HFF-Myc (cell line): ENCODE data around the gene PCED1A.
"Not testable (repeated sequence)": the region's sequence is repeated elsewhere in the genome, so short reads cannot be mapped to it uniquely, and the experiment has no call there.

ENCODE experiments used
- DNase-seq: peaks from one replicate; pipeline ENCODE4 v3.0.0-alpha.2; 2011; ENCODE audit warnings: low read depth; ENCODE audit errors: extremely low read depth
- H3K4me3 ChIP-seq: replicated peaks from 2 replicates; pipeline ENCODE4 v1.5.1; 2011; ENCODE audit warnings: low read depth, mild to moderate bottlenecking, control low read depth, low read length
- TF ChIP-seq, protein P1 (sequence below): IDR thresholded peaks from 2 replicates; pipeline ENCODE4 v1.5.1; 2012; ENCODE audit warnings: mild to moderate bottlenecking, low read depth, low read length, control low read depth; ENCODE audit errors: missing control alignments

PCED1A gene

DNA sequence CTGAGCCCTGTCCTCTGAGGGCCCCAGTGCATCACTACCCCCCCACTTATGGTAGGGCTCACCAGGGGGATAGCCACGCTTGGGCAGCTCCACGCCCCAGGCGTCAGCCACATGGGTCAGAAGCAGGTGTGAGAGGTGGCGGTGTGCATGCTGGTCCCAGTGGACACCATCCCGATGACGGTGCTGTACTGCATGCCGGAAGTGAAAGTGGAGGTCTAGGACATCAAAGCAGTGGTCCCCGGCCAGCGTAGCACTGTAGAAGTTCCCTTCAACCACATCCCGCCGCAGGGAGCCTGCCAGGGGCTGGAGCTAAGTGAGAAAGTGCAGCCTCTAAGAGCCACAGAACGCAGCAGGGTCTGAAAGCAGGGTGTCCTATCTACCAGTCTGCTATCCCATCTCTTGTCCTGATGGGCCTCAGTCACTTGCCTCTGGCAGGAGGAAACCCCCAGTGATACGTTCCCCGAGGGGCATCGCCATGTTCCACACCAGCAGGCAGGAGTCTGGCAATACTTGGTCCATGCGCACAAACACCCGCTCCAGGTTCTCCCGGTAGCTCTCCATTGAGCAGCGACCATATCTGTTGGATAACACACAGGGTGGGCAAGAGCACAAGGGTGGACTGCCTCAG lies 2.2 kb downstream of the PCED1A start:
- TF ChIP-seq, protein P1, sequence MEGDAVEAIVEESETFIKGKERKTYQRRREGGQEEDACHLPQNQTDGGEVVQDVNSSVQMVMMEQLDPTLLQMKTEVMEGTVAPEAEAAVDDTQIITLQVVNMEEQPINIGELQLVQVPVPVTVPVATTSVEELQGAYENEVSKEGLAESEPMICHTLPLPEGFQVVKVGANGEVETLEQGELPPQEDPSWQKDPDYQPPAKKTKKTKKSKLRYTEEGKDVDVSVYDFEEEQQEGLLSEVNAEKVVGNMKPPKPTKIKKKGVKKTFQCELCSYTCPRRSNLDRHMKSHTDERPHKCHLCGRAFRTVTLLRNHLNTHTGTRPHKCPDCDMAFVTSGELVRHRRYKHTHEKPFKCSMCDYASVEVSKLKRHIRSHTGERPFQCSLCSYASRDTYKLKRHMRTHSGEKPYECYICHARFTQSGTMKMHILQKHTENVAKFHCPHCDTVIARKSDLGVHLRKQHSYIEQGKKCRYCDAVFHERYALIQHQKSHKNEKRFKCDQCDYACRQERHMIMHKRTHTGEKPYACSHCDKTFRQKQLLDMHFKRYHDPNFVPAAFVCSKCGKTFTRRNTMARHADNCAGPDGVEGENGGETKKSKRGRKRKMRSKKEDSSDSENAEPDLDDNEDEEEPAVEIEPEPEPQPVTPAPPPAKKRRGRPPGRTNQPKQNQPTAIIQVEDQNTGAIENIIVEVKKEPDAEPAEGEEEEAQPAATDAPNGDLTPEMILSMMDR: no peak
- H3K4me3 ChIP-seq: no peak overlapping the region
- no peak for DNase-seq

DNA sequence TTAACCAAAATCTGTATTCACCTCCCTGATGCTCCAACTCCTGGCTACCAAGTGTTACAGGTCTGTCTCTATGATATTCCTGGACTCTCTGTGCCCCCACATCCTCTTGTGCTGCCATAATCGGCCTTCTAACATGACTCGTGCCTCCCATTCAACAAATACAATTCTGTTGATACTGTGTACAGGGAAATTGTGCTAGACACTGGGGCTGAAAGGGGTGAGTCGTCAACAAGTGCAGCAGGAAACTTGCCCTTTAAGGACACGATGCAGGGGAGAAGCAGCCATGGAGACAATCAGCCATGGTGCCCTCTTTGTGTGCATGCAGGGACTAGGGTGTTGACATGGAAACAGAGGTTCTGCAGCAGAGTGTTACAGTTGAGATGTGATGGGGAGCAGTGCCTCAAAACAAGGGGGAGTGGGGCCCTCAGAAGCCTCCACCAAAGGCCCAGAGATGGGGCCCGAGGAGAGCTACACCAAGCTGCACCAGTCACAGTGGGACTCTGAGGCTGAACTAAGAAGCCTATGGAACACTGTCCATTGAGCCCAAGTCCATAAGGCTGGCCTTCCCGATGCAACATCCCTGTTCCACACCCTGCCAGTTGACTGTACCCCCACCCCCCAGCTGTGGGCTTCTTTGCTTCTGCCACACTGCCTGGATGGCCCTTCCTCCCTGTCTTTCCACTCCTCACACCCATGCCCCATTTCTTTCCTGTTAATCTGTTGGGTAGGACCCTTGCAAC lies 3.1 kb downstream of the PCED1A start:
- no peak for DNase-seq
- TF ChIP-seq, protein P1: no peak

DNA sequence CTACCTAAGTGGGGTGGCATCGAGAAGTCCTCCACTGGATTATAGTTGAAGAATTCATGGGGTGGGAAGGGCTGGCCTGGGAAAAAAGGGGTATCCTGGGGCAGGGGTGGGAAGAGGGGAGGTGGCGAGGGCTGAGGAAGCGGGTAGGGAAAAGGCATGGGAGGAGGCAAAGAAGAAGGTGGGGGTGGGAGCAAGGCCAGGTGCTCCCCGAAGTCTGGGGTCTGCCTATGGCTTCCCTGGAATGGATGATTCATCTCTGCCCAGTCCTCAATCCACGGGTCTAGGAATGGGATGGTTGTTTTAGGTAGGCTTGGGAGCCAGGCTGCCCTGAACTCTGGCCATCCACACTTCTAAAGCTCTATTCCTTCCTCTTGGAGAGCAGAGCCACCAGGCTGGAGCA lies 4.4 kb downstream of the PCED1A start:
- TF ChIP-seq, protein P1: no peak
- H3K4me3 ChIP-seq: no peak overlapping the region
- no peak for DNase-seq

More for the DNA sequence above, 3.1 kb downstream of the PCED1A start:
- H3K4me3 ChIP-seq: no peak overlapping the region

DNA sequence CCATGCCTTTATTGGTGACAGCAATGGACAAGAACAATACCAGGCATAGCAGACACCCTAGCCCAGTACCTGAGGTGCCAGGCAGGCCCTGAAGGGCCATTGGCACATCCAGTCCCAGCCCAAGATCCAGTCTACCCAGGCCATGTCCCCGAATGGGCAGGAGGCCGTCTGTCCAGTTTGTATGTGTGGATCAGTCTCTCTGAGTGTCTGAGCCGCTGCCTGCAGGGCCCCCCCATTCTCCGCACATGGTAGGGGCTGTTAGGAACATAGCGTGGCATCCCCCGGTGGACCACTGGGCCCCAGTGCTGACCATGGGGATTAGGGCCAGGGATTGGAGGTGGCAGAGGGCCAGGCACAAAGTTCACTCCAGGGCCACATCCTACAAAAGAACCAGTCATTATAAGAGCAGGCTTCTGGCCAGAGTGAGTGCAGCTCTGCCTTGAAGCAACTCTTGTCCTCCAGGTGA lies 5.1 kb downstream of the PCED1A start:
- H3K4me3 ChIP-seq: no peak overlapping the region
- TF ChIP-seq, protein P1: no peak
- DNase-seq: no peak

DNA sequence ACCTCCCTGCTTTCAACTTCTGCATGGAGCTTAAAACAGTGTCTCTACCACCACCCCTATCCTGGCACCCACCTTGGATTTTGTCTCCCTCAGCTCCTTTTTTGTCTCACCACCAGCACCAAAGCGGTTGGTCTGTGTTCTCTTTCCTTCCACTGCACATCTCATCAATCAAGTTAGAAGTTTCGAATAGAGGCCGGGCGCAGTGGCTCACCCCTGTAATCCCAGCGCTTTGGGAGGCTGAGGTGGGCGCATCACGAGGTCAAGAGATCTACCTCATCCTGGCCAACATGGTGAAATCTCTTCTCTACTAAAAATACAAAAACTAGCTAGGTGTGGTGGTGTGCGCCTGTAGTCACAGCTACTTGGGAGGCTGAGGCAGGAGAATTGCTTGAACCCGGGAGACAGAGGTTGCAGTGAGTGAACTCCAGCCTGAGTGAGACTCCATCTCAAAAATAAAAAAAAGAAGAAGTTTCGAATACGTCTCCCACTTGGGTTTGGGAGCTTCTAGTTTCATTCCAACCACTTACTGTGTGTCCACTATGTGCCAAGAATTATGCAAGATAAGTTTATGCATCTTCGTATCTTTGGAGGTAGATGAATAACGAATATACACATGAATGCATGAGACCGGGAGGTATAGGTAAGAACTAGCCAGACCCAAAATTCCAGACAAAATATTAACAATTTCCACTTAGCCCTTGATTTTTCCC lies 5.9 kb downstream of the PCED1A start:
- H3K4me3 ChIP-seq: no peak overlapping the region
- no peak for DNase-seq
- TF ChIP-seq, protein P1: no peak

DNA sequence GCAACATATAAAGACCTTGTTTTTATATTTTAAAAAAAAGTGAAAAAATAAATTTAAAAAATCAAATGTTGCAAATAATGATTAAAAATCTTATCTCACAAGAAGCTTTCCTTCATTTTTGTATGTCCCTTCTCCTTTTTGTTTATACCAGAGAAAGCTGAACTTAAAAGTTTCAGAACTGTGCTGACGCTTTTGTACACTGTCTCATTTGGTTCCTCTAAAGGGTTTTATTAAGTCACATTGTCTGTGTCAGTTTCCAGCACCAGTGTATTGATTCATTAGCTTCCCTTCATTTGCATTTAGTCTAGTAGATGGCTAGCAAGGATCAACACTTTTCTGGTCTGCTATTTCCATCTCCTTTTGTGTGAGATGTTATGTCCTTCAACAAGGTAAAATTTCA lies 6.7 kb downstream of the PCED1A start:
- no peak for DNase-seq
- TF ChIP-seq, protein P1: no peak
- no peak overlapping the region for H3K4me3 ChIP-seq

DNA sequence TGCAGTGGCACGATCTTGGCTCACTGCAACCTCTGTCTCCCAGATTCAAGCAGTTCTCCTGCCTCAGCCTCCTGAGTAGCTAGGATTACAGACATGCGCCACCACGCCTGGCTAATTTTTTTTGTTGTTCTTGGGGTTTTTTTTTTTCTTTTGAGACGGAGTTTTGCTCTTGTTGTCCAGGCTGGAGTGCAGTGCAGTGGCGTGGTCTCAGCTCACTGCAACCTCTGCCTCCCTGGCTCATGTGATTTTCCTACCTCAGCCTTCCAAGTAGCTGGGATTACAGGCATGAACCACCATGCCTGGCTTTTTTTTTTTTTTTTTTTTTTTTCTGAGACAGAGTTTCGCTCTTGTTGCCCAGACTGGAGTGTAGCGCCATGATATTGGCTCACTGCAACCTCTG lies 9.2 kb downstream of the PCED1A start:
- H3K4me3 ChIP-seq, DNase-seq: not testable (repeated sequence)
